ENCODE measurements around the gene MMP23B.
A peak's percentile ranks its signal among the peaks of the same experiment; 100 is the strongest.

The MMP23B gene

DNA sequence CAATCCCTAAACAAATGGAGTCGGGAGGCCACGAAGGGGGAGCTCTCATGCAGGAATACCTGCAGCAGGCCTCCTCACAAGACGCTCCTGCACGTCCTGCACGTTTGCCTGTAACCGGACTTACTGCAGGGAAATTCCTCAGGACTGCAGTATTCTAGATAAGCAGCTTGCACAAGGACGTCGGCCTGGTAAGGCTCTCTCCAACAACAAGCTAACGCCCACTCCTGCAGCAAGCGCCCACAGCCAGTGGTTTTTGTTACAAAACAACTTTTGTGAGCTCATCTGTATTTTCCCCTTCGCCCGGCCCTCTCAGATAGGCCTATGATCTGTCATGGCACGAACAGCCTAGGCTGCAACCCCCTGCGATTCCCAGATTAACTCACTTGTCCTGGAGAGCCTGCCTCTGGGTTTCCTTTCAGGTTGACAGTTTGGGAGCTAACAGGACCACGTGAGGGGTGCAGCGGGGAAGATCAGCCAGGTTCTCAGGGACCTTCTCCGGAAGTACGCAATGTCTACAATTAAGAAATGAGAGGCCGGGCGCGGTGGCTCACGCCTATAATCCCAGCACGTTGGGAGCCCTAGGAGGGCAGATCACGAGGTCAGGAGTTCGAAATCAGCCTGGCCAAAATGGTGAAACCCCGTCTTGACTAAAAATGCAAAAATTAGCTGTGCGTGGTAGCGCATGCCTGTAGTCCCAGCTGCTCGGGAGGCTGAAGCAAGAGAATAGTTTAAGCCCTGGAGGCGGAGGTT, 17.6 kb upstream of the MMP23B start:
- Histone ChIP-seq H3K27me3 (ENCODE audit: insufficient read depth, insufficient read length) (peaks cover 7% of the 10 kb centered on the region), H3K4me3 (ENCODE audit: insufficient read length, low read depth) (peak overlapping the region; percentile 95), H3K4me1 (ENCODE audit: insufficient read depth, insufficient read length) (peaks cover 9% of the 10 kb centered on the region), H3K9me3 (ENCODE audit: insufficient read depth, low read length) (no peaks in the 10 kb centered on the region), H3K9ac (ENCODE audit: insufficient read length, low read depth) (peak overlapping the region; percentile 85), H3K36me3 (ENCODE audit: insufficient read depth, insufficient read length, low read length) (peaks cover 22% of the 10 kb centered on the region)
- no peak for DNase-seq (ENCODE audit: low read depth, low spot score)
- TF ChIP-seq SUZ12 (IDR thresholded peaks at IDR 0.05; ENCODE audit: extremely low read depth, insufficient read depth, insufficient read length), result no peak
- no peak for TF ChIP-seq ZNF274 (IDR thresholded peaks at IDR 0.05; ENCODE audit: low read depth, low read length)
- no peak for TF ChIP-seq YY1 (IDR thresholded peaks at IDR 0.05; ENCODE audit: insufficient read depth, insufficient read length)

GRCh38 chr1:1614954-1615255, 17.1 kb upstream of the MMP23B start:
- H3K9me3 ChIP-seq (ENCODE audit: insufficient read depth, low read length), result no peaks in the 10 kb centered on the region
- H3K4me3 ChIP-seq (ENCODE audit: insufficient read length, low read depth), result peak overlapping the region; percentile 95
- peaks cover 22% of the 10 kb centered on the region for H3K36me3 ChIP-seq (ENCODE audit: insufficient read depth, insufficient read length, low read length)
- peaks cover 10% of the 10 kb centered on the region for H3K4me1 ChIP-seq (ENCODE audit: insufficient read depth, insufficient read length)
- no peak for DNase-seq (ENCODE audit: low read depth, low spot score)
- H3K9ac ChIP-seq (ENCODE audit: insufficient read length, low read depth), result peak overlapping the region; percentile 85
- H3K27me3 ChIP-seq (ENCODE audit: insufficient read depth, insufficient read length), result peaks cover 7% of the 10 kb centered on the region
- TF ChIP-seq YY1 (IDR thresholded peaks at IDR 0.05; ENCODE audit: insufficient read depth, insufficient read length) (no peak), ZNF274 (IDR thresholded peaks at IDR 0.05; ENCODE audit: low read depth, low read length) (no peak), SUZ12 (IDR thresholded peaks at IDR 0.05; ENCODE audit: extremely low read depth, insufficient read depth, insufficient read length) (no peak)

DNA sequence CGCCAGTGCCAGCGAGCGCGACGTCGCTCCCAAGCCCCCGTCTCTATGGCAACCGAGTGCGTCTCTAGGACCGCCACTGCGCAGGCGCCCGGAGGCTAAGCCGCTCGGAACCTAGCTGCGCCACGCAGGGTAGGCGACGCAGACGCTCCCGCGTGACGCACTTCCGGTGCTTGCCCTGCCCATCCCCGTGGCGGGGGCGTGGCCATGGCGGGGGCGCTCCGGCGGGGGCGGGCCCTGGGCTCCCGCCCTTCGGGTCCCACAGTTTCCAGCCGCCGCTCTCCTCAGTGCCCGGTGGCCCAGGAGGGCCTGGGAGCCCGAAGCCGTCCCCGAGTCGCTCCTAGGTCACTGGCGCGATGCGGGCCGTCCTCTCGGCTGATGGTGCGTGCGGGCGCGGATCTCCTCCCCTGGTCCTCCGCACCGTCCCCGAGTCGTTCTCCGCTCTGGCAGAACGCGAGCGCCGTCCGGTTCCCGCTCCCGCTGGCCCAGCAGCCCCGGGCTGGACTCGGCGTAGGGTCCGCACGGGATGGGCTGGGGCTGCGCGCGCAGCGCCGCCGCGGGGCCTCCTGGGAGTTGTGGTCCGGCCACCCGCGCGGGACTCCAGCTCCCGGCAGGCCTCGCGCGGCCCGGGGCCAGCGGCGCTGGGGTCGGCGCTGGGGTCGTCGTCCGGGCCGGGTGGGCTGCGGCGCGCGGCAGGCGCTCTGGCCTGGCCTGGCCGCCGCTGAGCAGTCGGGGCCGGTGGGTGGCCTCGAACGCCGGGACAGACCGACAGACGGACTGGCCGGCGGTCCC, 16.5 kb upstream of the MMP23B start, which contains the start of gene MIB2:
Gene MIB2, plus strand, starts transcription at position 245 of the 789 bp plus-strand sequence. CDS start 7,953 bp downstream, outside the sequence.
- DNase-seq (ENCODE audit: low read depth, low spot score), result peak; percentile 90
- peaks cover 22% of the 10 kb centered on the region for H3K36me3 ChIP-seq (ENCODE audit: insufficient read depth, insufficient read length, low read length)
- H3K27me3 ChIP-seq (ENCODE audit: insufficient read depth, insufficient read length), result peaks cover 7% of the 10 kb centered on the region
- peak within 1 kb of the TSS; percentile 95 for H3K4me3 ChIP-seq (ENCODE audit: insufficient read length, low read depth)
- H3K4me1 ChIP-seq (ENCODE audit: insufficient read depth, insufficient read length), result peaks cover 13% of the 10 kb centered on the region
- no peaks in the 10 kb centered on the region for H3K9me3 ChIP-seq (ENCODE audit: insufficient read depth, low read length)
- no peak for TF ChIP-seq ZNF274 (IDR thresholded peaks at IDR 0.05; ENCODE audit: low read depth, low read length)
- TF ChIP-seq YY1 (IDR thresholded peaks at IDR 0.05; ENCODE audit: insufficient read depth, insufficient read length), result no peak
- no peak for TF ChIP-seq SUZ12 (IDR thresholded peaks at IDR 0.05; ENCODE audit: extremely low read depth, insufficient read depth, insufficient read length)
- H3K9ac ChIP-seq (ENCODE audit: insufficient read length, low read depth), result peak within 1 kb of the TSS; percentile 99

- Histone ChIP-seq H3K4me1 (ENCODE audit: insufficient read depth, insufficient read length) (peaks cover 18% of the 10 kb centered on the region), H3K36me3 (ENCODE audit: insufficient read depth, insufficient read length, low read length) (peaks cover 22% of the 10 kb centered on the region), H3K4me3 (ENCODE audit: insufficient read length, low read depth) (peak overlapping the region; percentile 95), H3K9ac (ENCODE audit: insufficient read length, low read depth) (peak overlapping the region; percentile 99), H3K9me3 (ENCODE audit: insufficient read depth, low read length) (no peaks in the 10 kb centered on the region), H3K27me3 (ENCODE audit: insufficient read depth, insufficient read length) (peaks cover 7% of the 10 kb centered on the region)
- TF ChIP-seq YY1 (IDR thresholded peaks at IDR 0.05; ENCODE audit: insufficient read depth, insufficient read length), result no peak
- no peak for TF ChIP-seq ZNF274 (IDR thresholded peaks at IDR 0.05; ENCODE audit: low read depth, low read length)
- TF ChIP-seq SUZ12 (IDR thresholded peaks at IDR 0.05; ENCODE audit: extremely low read depth, insufficient read depth, insufficient read length), result no peak
- no peak for DNase-seq (ENCODE audit: low read depth, low spot score)
Measured at GRCh38 chr1:1616045-1616790, 15.8 kb upstream of the MMP23B start.

DNA sequence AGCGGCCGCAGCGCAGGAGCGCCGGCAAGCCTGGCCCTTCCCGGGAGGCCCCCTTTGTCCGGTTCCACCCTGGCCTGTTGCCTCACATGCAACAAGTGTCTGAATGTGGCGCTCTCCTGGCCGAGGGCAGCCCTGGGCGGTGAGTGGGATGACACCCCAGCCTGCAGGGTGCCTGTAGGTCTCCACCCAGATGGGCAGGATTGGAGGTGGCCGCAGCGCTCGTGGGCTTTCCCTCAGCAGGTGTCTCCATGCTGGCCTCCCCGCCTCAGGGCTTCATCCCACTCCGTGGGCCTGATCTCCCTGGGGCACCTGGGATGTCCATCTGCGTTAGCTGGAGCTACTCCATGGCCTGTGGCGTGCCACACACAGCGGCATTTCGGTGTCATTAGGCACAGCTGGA, 15.1 kb upstream of the MMP23B start:
- H3K9ac ChIP-seq (ENCODE audit: insufficient read length, low read depth), result peak overlapping the region; percentile 99
- peaks cover 7% of the 10 kb centered on the region for H3K27me3 ChIP-seq (ENCODE audit: insufficient read depth, insufficient read length)
- TF ChIP-seq YY1 (IDR thresholded peaks at IDR 0.05; ENCODE audit: insufficient read depth, insufficient read length), result no peak
- no peak for TF ChIP-seq SUZ12 (IDR thresholded peaks at IDR 0.05; ENCODE audit: extremely low read depth, insufficient read depth, insufficient read length)
- no peak for TF ChIP-seq ZNF274 (IDR thresholded peaks at IDR 0.05; ENCODE audit: low read depth, low read length)

DNA sequence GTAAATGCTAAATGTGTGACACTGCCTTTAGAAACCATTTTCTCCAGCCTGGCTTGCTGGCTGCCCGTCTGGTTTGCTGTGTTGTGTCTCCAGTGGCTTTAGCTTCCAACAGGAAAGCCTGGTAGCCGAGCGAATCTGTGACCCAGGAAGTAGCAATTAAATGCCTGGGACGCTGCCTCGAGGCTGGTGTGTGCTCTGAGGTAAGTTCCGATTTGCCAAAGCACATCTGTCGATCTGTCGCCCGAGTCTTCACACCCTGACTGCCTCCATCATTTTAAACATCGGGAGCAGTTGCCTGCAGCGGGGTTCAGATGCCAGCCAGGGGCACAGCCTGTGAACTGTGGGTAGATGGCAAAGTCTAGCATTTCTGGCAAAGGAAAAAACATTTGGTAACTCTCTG, 14.5 kb upstream of the MMP23B start:
- no peak for TF ChIP-seq YY1 (IDR thresholded peaks at IDR 0.05; ENCODE audit: insufficient read depth, insufficient read length)
- TF ChIP-seq SUZ12 (IDR thresholded peaks at IDR 0.05; ENCODE audit: extremely low read depth, insufficient read depth, insufficient read length), result no peak
- TF ChIP-seq ZNF274 (IDR thresholded peaks at IDR 0.05; ENCODE audit: low read depth, low read length), result no peak
- peak overlapping the region; percentile 36 for H3K9ac ChIP-seq (ENCODE audit: insufficient read length, low read depth)
- H3K4me1 ChIP-seq (ENCODE audit: insufficient read depth, insufficient read length), result peaks cover 19% of the 10 kb centered on the region
- no peaks in the 10 kb centered on the region for H3K9me3 ChIP-seq (ENCODE audit: insufficient read depth, low read length)
- H3K4me3 ChIP-seq (ENCODE audit: insufficient read length, low read depth), result no peak overlapping the region
- peaks cover 22% of the 10 kb centered on the region for H3K36me3 ChIP-seq (ENCODE audit: insufficient read depth, insufficient read length, low read length)
- H3K27me3 ChIP-seq (ENCODE audit: insufficient read depth, insufficient read length), result peaks cover 7% of the 10 kb centered on the region
- DNase-seq (ENCODE audit: low read depth, low spot score), result no peak

More for the DNA sequence above, 15.1 kb upstream of the MMP23B start:
- DNase-seq (ENCODE audit: low read depth, low spot score), result no peak
- H3K36me3 ChIP-seq (ENCODE audit: insufficient read depth, insufficient read length, low read length), result peaks cover 22% of the 10 kb centered on the region
- no peaks in the 10 kb centered on the region for H3K9me3 ChIP-seq (ENCODE audit: insufficient read depth, low read length)
- H3K4me1 ChIP-seq (ENCODE audit: insufficient read depth, insufficient read length), result peaks cover 19% of the 10 kb centered on the region
- H3K4me3 ChIP-seq (ENCODE audit: insufficient read length, low read depth), result peak overlapping the region; percentile 95
